SK-N-SH (cell line): ENCODE measurements around the gene B3GNT3. TPM values are rescaled to one million over a fixed set of nuclear protein-coding genes. Genes with fewer than 3 reads are reported as not detected.
"Not testable (repeated sequence)": the region's sequence is repeated elsewhere in the genome, so short reads cannot be mapped to it uniquely, and the experiment has no call there.

Experiments used
- CTCF ChIA-PET: fragments of 300-600, 350-600 bp; formaldehyde crosslinking; extraction: SDS; loops from one replicate; lab custom pipeline; 2021; lab: Yijun Ruan, JAX
- POLR2A ChIA-PET: fragments of 350-600 bp; sonication (Branson Sonifier 250); formaldehyde crosslinking; extraction: SDS; loops from one replicate; lab custom pipeline; 2020; ENCODE audit warnings: antibody characterized with exemption, inconsistent platforms; lab: Yijun Ruan, JAX
- DNase-seq: peaks from one replicate; pipeline ENCODE4 v3.0.0; 2012
- H2AFZ ChIP-seq: fragments of 200-600 bp; sonication (generic); 2 replicates; pipeline ENCODE4 v1.8.1; 2016; ENCODE audit warnings: antibody characterized with exemption, mild to moderate bottlenecking, low read depth
- H3F3A ChIP-seq: fragments of 200-600 bp; sonication (generic); replicated peaks from 2 replicates; pipeline ENCODE3; 2016; ENCODE audit warnings: antibody characterized with exemption, mild to moderate bottlenecking; ENCODE audit not compliant: insufficient read depth
- H3K27ac ChIP-seq, 2 experiments: fragments of 200-500 bp in 1 of 2; fragments of 200-600 bp in 1 of 2; sonication (Bioruptor generic) in 1 of 2; sonication (generic), shearing (Covaris generic) in 1 of 2; 2 replicates each; pipeline versions ENCODE4 v1.5.1 to v1.6.1; 2014 to 2016; ENCODE audit warnings: low read depth in 2 of 2, inconsistent platforms in 1 of 2, low read length in 1 of 2, mild to moderate bottlenecking in 1 of 2, mixed read lengths in 1 of 2
- H3K27me3 ChIP-seq: fragments of 200-600 bp; sonication (generic), shearing (Covaris generic); 2 replicates; pipeline ENCODE4 v1.6.1; 2016; ENCODE audit warnings: mixed run types; ENCODE audit not compliant: insufficient read depth
- H3K36me3 ChIP-seq, 2 experiments: fragments of 200-500 bp in 1 of 2; fragments of 200-600 bp in 1 of 2; sonication (Bioruptor generic) in 1 of 2; sonication (generic) in 1 of 2; replicated peaks in 1 of 2; 2 replicates each; pipeline versions ENCODE3 to v1.5.1; 2014 to 2016; ENCODE audit warnings: low read length in 1 of 2, mild to moderate bottlenecking in 1 of 2; ENCODE audit not compliant: insufficient read depth in 2 of 2, control insufficient read depth in 1 of 2
- H3K4me1 ChIP-seq, 2 experiments: fragments of 200-500 bp in 1 of 2; fragments of 200-600 bp in 1 of 2; sonication (Bioruptor generic) in 1 of 2; sonication (generic), shearing (Covaris generic) in 1 of 2; 2 replicates each; pipeline versions ENCODE4 v1.5.1 to v1.6.1; 2014 to 2016; ENCODE audit warnings: low read depth in 1 of 2, low read length in 1 of 2, mixed run types in 1 of 2; ENCODE audit not compliant: insufficient read depth in 2 of 2, control insufficient read depth in 1 of 2
- H3K4me2 ChIP-seq: fragments of 200-600 bp; sonication (generic), shearing (Covaris generic); 2 replicates; pipeline ENCODE4 v1.6.1; 2017; ENCODE audit warnings: mixed run types
- H3K4me3 ChIP-seq, 2 experiments: fragments of 200-500 bp in 1 of 2; fragments of 200-600 bp in 1 of 2; sonication (Bioruptor generic) in 1 of 2; sonication (generic), shearing (Covaris generic) in 1 of 2; 2 replicates each; pipeline versions ENCODE4 v1.5.1 to v1.8.1; 2014 to 2016; ENCODE audit warnings: low read depth in 2 of 2, inconsistent platforms in 1 of 2, low read length in 1 of 2, mild to moderate bottlenecking in 1 of 2, mixed read lengths in 1 of 2, moderate library complexity in 1 of 2
- H3K79me2 ChIP-seq: fragments of 200-600 bp; sonication (generic); 2 replicates; pipeline ENCODE4 v1.8.1; 2017; ENCODE audit warnings: mild to moderate bottlenecking; ENCODE audit not compliant: insufficient read depth
- H3K9ac ChIP-seq: fragments of 200-600 bp; sonication (generic); 2 replicates; pipeline ENCODE4 v1.6.1; 2017; ENCODE audit warnings: mixed run types
- H3K9me2 ChIP-seq: fragments of 200-600 bp; sonication (generic); 2 replicates; pipeline ENCODE4 v1.6.1; 2017; ENCODE audit warnings: mixed run types
- H3K9me3 ChIP-seq: fragments of 200-600 bp; sonication (generic); 2 replicates; pipeline ENCODE4 v1.6.1; 2017; ENCODE audit warnings: mixed run types, mild to moderate bottlenecking, moderate library complexity
- H4K20me1 ChIP-seq: fragments of 200-600 bp; sonication (generic); 2 replicates; pipeline ENCODE4 v1.6.1; 2017; ENCODE audit warnings: mild to moderate bottlenecking, mixed run types; ENCODE audit not compliant: insufficient read depth
- CTCF ChIP-seq: fragments of 200-600 bp; sonication (generic); IDR thresholded peaks from 2 replicates; pipeline ENCODE4 v1.6.1; 2017; ENCODE audit warnings: antibody characterized with exemption, mild to moderate bottlenecking, moderate library complexity
- FOXJ3 ChIP-seq: sonication (generic); formaldehyde crosslinking; IDR thresholded peaks from 2 replicates; pipeline ENCODE4 v1.5.1; 2020; ENCODE audit warnings: mild to moderate bottlenecking, missing genetic modification reagents
- IRF3 ChIP-seq: fragments of 150-350 bp; IDR thresholded peaks from 2 replicates; pipeline ENCODE4 v1.6.1; 2016; ENCODE audit warnings: mild to moderate bottlenecking, low read depth, low read length
- NRF1 ChIP-seq: IDR thresholded peaks from 2 replicates; pipeline ENCODE4 v1.6.1; 2012; ENCODE audit warnings: low read depth, mild to moderate bottlenecking, low read length
- RFX5 ChIP-seq: IDR thresholded peaks from 2 replicates; pipeline ENCODE4 v1.6.1; 2012; ENCODE audit warnings: mild to moderate bottlenecking, improper control_type of control experiment, low read length
- TEAD4 ChIP-seq: IDR thresholded peaks from 2 replicates; pipeline ENCODE4 v1.4.0; 2012; ENCODE audit warnings: mild to moderate bottlenecking, borderline replicate concordance; ENCODE audit not compliant: insufficient read depth
- USF1 ChIP-seq: IDR thresholded peaks from 2 replicates; pipeline ENCODE4 v1.4.0; 2012; ENCODE audit warnings: low read depth, borderline replicate concordance
- WGBS: methylation state at CpG from one replicate; pipeline ENCODE4 v1.1.6; 2017; ENCODE audit warnings: low lambda C conversion rate; 5-methylcytosine and 5-hydroxymethylcytosine counted together
- polyA plus RNA-seq, 3 experiments: library from polyadenylated mRNA; depleted of rRNA; stranded (reverse); fragments of >200 nt; gene quantifications; 2 replicates each; pipeline ENCODE4 v1.2.3, GENCODE V29; 2012
- TF ChIP-seq, protein P1 (sequence below): IDR thresholded peaks from 2 replicates; pipeline ENCODE4 v1.6.1; 2012; ENCODE audit warnings: mild to moderate bottlenecking, low read depth, low read length, moderate library complexity

Gene B3GNT3
- polyA plus RNA-seq, 1 of the 3 experiments (the other 2 are of a cell fraction): not detected

DNA sequence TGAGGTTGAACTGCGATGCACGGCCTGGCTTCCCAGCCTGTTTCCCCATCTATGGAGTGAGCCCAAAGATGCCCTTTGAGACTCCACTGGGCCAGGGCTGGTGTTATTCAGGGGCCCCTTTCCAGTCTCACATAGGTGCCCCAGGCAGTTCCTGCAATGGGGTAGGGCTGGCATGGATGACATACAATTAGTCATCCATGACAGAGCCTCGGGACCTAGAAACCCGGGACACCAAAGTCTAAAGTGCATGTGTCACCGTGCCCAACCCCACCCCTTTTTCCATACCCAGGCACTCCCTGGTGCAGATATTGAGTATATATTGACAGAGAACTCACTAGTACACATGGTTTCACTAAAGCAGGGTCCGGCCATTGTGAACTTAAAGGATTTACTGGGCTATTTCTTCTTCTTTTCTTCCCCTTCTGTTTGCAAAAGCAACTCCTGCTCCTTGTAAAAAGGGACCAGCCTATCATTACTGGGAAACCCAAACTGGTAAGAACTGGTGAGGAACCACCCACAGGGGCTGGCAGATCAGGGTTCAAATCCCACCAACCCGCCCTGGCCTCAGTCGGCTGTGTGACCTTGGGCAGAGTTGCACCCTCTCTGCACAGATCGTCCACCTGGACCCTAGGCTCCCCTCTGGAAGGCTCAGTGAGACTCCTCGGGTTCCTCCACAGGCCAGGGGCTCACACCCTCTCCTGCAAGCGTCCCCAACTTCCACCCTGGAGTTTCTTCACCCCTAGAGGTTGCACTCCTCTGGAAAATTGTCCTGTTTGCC is 2.7 kb downstream of the B3GNT3 start:
- DNase-seq: peak; percentile 48

GRCh38 chr19:17798599-17798998 is 3.7 kb downstream of the B3GNT3 start:
- H3K9ac ChIP-seq, POLR2A ChIA-PET, H3K4me3 ChIP-seq, H3K36me3 ChIP-seq, H3F3A ChIP-seq, H3K27ac ChIP-seq, H3K4me2 ChIP-seq, H3K9me3 ChIP-seq, DNase-seq, H3K9me2 ChIP-seq, H2AFZ ChIP-seq, H4K20me1 ChIP-seq, H3K79me2 ChIP-seq: not testable (repeated sequence)
- WGBS: 85% methylated on average over 3 of the region's 3 CpGs
- CTCF ChIA-PET: interaction anchor here (0.8 to 1.2 kb wide), 2 partner anchors 57 to 70 kb away, joined by 3 to 4 read pairs; no protein-coding TSS in a partner anchor
- peaks cover 5 to 21% of the 10 kb centered on the region in 2 experiments; a peak in 2 of 4 replicates for H3K4me1 ChIP-seq
- peaks cover 13% of the 10 kb centered on the region for H3K27me3 ChIP-seq

More for the DNA sequence above, 2.7 kb downstream of the B3GNT3 start:
- no peaks in the 10 kb centered on the region for H3K36me3 ChIP-seq
- H3K4me3 ChIP-seq: no peak overlapping the region
- ChIA-PET CTCF (interaction anchor here (0.8 kb wide), 1 partner anchor 23 kb away, joined by 3 read pairs; no protein-coding TSS in a partner anchor), POLR2A (no interaction called here)
- peaks cover 13% of the 10 kb centered on the region for H3K27me3 ChIP-seq
- H3K9me2 ChIP-seq: no peaks in the 10 kb centered on the region
- no peak overlapping the region for H3K27ac ChIP-seq
- H3K9ac ChIP-seq: no peak overlapping the region
- H3K4me1 ChIP-seq: peaks cover 5 to 21% of the 10 kb centered on the region in 2 experiments; a peak in 2 of 4 replicates
- H3K4me2 ChIP-seq: no peak overlapping the region
- H2AFZ ChIP-seq: no peak overlapping the region
- H3K79me2 ChIP-seq: no peaks in the 10 kb centered on the region
- 32% methylated on average over 6 of the region's 11 CpGs for WGBS
- no peaks in the 10 kb centered on the region for H3F3A ChIP-seq
- H3K9me3 ChIP-seq: no peaks in the 10 kb centered on the region
- TF ChIP-seq TEAD4 (no peak), FOXJ3 (CRISPR knock-in tag) (no peak), RFX5 (no peak), USF1 (no peak), IRF3 (no peak), CTCF (no peak), NRF1 (no peak)
- TF ChIP-seq, protein P1, sequence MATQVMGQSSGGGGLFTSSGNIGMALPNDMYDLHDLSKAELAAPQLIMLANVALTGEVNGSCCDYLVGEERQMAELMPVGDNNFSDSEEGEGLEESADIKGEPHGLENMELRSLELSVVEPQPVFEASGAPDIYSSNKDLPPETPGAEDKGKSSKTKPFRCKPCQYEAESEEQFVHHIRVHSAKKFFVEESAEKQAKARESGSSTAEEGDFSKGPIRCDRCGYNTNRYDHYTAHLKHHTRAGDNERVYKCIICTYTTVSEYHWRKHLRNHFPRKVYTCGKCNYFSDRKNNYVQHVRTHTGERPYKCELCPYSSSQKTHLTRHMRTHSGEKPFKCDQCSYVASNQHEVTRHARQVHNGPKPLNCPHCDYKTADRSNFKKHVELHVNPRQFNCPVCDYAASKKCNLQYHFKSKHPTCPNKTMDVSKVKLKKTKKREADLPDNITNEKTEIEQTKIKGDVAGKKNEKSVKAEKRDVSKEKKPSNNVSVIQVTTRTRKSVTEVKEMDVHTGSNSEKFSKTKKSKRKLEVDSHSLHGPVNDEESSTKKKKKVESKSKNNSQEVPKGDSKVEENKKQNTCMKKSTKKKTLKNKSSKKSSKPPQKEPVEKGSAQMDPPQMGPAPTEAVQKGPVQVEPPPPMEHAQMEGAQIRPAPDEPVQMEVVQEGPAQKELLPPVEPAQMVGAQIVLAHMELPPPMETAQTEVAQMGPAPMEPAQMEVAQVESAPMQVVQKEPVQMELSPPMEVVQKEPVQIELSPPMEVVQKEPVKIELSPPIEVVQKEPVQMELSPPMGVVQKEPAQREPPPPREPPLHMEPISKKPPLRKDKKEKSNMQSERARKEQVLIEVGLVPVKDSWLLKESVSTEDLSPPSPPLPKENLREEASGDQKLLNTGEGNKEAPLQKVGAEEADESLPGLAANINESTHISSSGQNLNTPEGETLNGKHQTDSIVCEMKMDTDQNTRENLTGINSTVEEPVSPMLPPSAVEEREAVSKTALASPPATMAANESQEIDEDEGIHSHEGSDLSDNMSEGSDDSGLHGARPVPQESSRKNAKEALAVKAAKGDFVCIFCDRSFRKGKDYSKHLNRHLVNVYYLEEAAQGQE: no peak
- H4K20me1 ChIP-seq: no peaks in the 10 kb centered on the region
